Measurements from ENCODE around the gene TTC31.
A peak's percentile ranks its signal among the peaks of the same experiment; 100 is the strongest.

The TTC31 gene

DNA sequence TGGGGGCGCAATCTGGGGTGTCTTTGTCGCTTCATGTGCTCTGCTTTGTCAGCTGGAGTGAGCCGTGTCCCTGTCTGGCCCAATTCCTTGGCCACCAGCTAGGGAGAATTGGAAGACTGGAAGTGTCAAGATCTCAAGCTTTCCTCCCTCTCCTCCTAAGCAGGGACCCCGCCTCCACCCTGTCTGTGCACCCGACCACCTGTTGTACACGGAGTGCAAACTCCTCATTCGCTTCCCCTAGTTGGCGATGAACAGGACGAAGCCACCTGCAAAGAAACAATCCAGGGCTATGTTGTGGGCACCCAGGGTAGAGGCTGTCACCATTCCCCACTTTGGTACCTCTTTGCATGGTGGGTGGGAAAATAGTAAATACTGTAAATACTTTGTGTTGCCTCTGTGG is 44.9 kb downstream of the TTC31 start:
- DNase-seq = no peak

DNA sequence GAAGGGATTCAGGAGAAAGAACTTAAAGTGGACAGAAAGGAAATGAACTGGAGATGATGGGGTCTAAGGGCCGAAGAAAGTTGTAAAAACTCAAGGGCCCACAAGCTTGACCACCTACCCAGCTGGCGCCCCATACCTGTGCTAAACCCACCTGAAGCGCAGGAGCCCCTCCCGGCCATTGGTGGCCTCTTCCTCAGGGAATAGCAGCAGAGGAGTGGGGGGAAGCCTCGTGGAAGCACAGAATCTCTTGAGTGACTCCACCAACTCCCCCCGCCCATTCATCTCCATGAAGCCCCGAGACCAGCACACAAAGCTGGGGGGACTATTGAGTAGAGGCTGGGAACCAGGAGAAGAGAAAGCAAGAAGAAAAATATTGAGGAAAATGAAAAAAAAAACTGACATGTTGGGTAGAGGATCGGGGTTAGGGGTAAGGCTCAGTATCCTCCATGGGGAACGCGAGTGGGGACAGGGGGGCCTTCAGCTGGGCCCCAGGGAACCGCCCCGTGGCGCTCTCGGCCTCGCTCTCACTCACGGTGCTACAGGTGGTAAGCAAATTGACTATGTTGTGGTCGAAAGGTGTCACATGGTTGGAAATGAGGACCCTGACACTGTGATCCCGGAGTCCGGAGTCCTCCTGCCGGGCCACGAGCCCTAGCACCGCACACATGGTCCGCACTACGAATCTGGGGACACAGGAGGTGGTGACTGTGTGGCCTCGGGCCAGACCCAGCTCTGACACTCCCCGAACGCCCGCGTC is 45.9 kb downstream of the TTC31 start:
- no peak for DNase-seq

DNA sequence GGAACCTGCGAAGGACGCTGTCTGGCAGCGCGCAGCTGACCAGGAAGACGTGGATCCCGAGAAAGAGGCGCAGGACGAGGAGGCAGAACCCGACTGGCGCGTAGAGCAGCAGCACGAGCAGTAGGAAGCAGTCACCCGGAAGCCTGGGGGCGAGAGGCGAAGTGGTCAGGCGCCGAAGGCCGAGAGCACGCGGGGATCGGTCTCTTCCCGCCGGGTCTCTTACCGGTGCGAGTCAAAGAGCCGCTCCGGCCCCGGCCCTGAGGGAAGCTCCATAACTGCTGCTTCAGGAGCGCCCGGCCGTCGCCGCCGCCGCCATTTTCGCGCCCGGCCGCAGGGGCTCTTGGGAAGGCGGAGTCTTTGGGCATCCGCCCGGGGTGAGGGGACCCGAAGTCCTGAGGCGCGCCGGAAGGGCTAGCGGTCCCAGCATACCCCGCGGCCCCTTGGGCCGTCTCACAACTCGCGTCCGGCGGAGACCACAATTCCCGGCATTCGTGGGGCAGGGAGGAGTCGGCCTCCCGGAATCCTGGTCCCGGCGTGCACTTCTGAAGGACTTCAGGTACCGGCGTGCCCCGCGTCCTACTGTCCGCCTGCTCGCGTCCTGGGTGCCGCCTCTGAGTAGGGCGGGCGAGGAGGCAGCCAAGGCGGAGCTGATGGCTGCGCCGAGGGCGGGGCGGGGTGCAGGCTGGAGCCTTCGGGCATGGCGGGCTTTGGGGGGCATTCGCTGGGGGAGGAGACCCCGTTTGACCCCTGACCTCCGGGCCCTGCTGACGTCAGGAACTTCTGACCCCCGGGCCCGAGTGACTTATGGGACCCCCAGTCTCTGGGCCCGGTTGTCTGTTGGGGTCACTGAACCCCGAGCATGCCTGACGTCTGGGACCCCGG is 46.7 kb downstream of the TTC31 start, which contains the start of the genes AUP1 and HTRA2:
AUP1 (minus strand) TSS at position 350 of the 882 bp plus-strand sequence; CDS start at position 273, 77 bp downstream.
HTRA2 (plus strand) TSS at position 577 of the 882 bp plus-strand sequence; CDS start at position 651, 74 bp downstream.
- DNase-seq = peak; percentile 100

DNA sequence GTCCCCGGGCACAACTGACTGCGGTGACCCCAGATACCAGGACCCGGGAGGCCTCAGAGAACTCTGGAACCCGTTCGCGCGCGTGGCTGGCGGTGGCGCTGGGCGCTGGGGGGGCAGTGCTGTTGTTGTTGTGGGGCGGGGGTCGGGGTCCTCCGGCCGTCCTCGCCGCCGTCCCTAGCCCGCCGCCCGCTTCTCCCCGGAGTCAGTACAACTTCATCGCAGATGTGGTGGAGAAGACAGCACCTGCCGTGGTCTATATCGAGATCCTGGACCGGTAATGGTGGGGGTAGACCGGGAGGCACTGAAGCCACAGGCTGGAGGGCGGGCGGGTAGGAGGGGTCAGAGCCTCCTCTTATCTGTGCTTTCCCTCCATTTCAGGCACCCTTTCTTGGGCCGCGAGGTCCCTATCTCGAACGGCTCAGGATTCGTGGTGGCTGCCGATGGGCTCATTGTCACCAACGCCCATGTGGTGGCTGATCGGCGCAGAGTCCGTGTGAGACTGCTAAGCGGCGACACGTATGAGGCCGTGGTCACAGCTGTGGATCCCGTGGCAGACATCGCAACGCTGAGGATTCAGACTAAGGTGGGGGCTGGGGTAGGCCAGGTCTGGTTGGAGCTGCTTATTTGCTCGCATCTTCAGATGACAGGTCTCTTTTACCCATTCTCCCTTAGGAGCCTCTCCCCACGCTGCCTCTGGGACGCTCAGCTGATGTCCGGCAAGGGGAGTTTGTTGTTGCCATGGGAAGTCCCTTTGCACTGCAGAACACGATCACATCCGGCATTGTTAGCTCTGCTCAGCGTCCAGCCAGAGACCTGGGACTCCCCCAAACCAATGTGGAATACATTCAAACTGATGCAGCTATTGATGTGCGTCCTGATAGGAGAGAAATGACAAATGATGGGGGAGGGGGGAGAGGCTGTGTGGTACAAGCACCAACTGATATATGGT is 47.6 kb downstream of the TTC31 start:
- DNase-seq = peak; percentile 98

DNA sequence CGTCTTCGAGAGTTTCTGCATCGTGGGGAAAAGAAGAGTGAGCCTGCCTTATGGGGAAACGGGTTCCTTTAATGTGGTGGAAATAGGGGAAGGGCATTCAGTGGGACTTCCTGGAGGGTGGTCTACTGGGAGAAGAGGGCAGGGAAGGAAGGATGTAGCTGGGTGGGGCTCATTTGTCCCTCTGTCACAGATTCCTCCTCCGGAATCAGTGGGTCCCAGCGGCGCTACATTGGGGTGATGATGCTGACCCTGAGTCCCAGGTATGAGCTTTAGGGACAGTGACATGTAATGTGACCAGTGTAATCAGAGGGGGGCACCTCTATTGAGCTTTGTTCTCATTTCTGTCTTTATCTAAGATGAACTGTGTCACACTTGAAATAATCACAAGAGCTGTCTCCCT is 48.8 kb downstream of the TTC31 start:
- no peak for DNase-seq

DNA sequence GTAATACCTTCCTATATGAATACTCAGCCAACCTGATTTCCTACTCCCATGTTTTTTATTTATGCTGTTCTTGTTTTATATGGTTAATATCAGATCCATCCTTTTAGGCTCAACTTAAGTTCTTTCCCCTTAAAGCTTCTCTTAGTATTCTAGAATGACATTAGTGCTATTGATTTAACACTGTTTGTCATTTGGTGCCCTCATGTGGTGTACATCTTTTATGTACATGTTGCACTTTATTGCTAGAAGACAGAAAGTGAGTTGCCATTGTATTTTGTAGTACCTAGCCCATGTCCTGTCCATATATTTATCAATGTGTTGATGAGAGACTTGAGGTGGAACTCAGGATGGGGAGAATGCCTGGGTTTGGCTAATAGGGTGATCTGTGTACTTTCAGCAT is 49.3 kb downstream of the TTC31 start:
- DNase-seq = peak; percentile 85

DNA sequence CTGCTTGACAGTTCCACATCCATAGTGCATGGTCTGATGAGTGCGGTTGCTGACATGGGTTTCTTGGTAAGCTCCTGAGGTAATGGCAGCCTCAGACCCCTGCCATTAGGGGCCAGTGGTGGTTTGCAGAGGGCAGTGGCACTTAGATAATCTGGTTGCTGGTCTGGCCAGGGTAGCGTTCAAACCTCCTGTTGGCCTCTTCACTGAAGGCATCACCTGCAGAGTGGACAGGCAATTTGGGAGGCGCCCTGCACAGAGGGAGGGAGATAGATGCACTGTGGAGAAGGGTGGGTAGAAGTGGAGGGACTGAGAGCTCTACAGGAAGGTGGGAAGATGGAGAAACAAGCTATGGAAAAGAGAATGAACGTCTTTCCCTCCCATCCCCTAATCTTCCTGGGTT is 50.6 kb downstream of the TTC31 start:
- DNase-seq = no peak

DNA sequence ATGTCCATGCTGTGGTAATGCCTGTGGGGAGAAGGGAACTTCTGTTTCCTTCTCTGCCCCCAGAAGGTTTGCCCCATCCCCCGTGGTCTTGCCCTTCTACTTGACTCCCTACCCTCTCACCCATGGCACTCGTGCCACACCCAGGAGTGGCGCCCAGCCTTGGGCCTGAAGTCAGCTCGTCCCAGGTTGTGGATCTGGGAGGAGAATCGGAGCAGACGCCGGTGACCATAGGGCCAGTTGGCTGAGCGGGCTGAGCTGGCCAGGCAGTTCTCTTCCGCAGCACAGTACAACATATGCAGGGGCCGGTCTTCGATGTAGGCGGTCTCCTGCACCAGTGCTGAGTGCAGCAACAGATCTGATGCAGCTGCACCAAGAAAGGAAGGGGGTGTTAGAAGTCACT is 51.5 kb downstream of the TTC31 start:
- no peak for DNase-seq

DNA sequence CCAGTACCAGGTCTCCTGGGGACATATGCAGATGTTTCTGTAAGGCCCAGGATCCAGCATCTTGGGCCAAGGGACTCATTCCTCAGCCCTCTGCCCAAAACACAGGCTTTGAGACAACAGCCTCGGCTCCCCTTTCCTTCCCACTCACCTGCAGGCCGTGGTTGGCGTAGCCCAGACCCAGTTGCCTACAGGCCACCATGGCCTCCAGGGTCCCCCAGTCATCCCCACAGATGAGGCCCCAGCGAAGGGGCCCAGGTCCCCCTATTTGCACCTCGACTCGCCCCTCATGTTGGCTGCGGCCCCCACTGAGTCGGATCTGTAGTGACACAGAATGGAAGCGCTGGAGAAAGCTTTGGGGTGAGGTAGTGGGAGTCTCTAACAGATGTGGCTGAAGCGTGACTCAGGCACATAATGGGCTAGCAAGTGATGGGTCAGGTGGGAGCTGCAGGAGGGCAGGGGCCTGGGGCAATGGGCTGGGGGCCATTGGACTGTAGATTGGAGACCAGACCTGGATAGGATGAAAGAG is 52.6 kb downstream of the TTC31 start:
- no peak for DNase-seq

DNA sequence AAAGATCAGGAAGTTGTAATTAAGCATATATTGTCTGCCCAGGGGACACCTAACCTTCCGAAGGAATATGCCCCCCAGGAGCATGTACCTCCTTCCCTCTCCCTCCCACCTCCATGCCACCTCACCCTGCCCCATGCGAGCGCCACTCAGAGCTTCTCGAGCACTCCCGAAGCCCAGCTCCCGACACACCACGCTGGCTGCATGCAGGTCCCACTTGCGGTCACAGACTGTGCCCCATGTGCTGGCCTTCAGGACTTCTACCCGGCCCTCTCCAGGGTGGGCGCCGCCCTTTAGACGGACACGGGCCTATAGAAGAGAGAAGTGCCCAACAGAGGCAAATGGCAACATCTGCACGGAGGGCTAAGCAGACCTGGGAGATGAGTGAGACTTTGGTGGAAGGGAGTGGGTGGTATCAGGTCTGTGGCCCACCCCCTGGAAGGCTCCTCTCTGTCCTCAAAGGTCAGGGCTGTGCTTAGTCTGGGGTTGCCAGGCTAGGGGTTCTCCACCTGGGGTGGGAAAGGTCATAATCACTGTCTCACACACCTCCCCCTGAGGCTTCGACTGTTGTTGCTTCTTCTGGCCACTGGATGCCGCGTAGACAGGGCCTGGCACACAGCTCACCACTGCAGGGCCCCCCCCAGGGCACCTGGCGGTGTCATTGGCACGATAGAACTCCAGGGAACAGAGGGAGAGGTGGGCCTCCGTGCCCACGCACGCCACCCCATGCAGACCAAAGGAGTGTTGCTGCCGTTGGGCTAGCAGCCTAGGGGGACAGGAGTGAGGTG is 53.5 kb downstream of the TTC31 start:
- no peak for DNase-seq

DNA sequence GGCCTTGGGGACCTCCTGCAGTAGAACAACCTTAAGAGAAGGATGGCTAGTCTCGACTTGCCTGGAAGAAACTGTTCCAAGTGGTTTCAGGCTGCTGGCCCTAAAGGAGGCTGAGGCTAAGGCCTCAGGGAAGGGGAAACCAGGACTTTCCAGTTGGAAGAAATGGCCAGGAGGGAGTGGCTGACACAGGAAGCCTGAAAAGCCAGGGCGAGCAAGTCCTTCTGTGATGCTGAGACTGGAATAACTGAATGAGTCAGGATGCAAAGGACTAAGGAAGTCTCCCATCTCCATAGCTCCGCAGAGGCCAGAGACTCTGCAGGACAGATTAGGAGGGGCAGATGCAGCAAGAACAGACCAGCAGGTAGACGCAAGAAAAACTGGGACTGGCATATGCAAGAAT is 54.3 kb downstream of the TTC31 start:
- no peak for DNase-seq

DNA sequence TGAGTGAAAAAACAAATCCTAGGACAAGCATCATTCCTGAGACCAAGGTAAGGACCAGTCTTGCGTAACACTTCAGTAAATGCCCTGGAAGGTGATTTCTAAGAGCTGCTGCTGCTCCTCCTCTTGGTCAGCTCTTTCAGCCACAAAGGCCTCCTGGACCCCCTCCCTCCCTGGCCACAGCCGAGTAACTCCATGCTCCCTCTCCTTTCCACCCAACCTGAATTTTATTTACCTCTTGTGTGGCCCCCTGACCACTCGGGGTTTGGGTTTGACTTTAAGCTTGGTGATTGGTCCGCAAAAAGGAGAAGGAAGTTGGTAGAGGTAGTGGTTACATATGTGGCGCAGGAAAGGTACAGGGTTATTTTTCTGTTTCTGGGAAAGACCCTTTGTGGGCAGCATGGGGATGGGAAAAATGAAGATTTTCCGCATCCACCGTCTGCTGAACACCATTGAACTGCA is 56.0 kb downstream of the TTC31 start:
- peak; percentile 35 for DNase-seq

DNA sequence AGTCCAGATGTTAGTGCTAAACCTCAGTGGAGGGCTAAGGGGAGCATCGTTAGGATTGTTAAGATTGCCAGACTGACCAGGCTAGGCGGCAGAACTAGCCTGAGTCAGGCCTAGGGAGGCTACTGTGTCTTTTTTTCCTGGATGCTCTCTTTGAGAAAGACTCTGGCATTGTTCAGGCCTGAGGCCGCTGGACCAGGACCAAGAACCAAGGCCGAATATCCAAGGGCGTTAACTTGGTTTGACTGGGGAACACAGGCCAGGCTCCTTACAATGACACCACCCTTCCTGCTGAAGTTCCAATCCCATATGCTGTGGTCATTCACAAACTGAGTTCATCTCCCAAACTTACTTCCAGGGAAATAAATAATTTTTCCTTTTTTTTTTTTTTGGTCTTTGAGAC is 57.4 kb downstream of the TTC31 start:
- no peak for DNase-seq

DNA sequence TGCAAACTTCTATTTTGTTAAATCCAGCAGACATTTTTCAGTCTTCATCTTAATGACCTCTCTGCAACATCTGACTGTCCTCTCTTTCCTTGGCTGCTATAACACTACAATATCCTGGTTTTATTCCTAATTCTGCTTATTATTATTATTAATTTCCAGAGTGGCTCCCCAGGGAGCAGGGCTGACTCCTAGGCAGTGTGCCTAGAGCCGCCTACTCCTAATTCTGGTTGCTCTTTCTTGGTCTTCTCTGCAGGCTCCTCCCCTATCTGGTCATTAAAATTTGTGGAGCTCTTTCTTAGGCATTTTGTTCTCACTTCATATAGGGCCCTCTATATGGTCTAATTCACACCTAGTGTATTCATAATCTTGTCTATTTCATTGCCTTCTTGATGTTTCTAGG is 60.1 kb downstream of the TTC31 start:
- no peak for DNase-seq

All from hematopoietic multipotent progenitor cell treated with erythropoietin and hydrocortisone succinate and interleukin-3 and kit ligand, for 4 days (in vitro differentiated cells).